HG02970 (cell line): ENCODE results near the gene NFKBIB.
"Not testable (repeated sequence)": the region's sequence is repeated elsewhere in the genome, so short reads cannot be mapped to it uniquely, and the experiment has no call there.

Experiments used
- ATAC-seq: cut with Tn5 transposase; IDR thresholded peaks from one replicate; pipeline ENCODE4 v1.9.1; 2021; ENCODE audit warnings: mild to moderate bottlenecking, moderate library complexity, moderate number of reproducible peaks; ENCODE audit not compliant: unreplicated experiment, low FRiP score

Gene NFKBIB

GRCh38 chr19:38899447-38900201 is at the start of gene NFKBIB, which contains the start of gene SIRT2:
Gene NFKBIB (plus strand): TSS chr19:38899969. CDS start chr19:38900033, 64 bp downstream.
Gene SIRT2 (minus strand): TSS chr19:38899618. CDS start chr19:38899521, 97 bp downstream.
- ATAC-seq = peak; percentile 95

GRCh38 chr19:38850436-38850975 is 49.3 kb upstream of the NFKBIB start:
- ATAC-seq = peak; percentile 61

GRCh38 chr19:38850976-38851621 is 48.7 kb upstream of the NFKBIB start:
- no peak for ATAC-seq

GRCh38 chr19:38851622-38852230 is 48.0 kb upstream of the NFKBIB start:
- ATAC-seq = no peak

GRCh38 chr19:38852231-38853044 is 47.3 kb upstream of the NFKBIB start:
- ATAC-seq = no peak

- no peak for ATAC-seq
These were observed 46.6 kb upstream of the NFKBIB start for GRCh38 chr19:38853214-38853613.

- ATAC-seq = not testable (repeated sequence)
These were observed 44.8 kb upstream of the NFKBIB start for GRCh38 chr19:38854961-38855360.

GRCh38 chr19:38855751-38856150 is 44.0 kb upstream of the NFKBIB start:
- not testable (repeated sequence) for ATAC-seq

GRCh38 chr19:38856813-38857212 is 43.0 kb upstream of the NFKBIB start:
- no peak for ATAC-seq

GRCh38 chr19:38859631-38860204 is 40.1 kb upstream of the NFKBIB start:
- not testable (repeated sequence) for ATAC-seq

- no peak for ATAC-seq
These were observed 38.4 kb upstream of the NFKBIB start for GRCh38 chr19:38861368-38861767.

GRCh38 chr19:38862321-38863059 is 37.3 kb upstream of the NFKBIB start:
- no peak for ATAC-seq

GRCh38 chr19:38867171-38867780 is 32.5 kb upstream of the NFKBIB start:
- ATAC-seq = no peak

- no peak for ATAC-seq
These were observed 31.2 kb upstream of the NFKBIB start for GRCh38 chr19:38868551-38868950.

GRCh38 chr19:38869160-38869835 is 30.5 kb upstream of the NFKBIB start:
- ATAC-seq = no peak

- peak; percentile 79 for ATAC-seq
These were observed 29.7 kb upstream of the NFKBIB start for GRCh38 chr19:38869836-38870607.

- ATAC-seq = no peak
These were observed 29.2 kb upstream of the NFKBIB start for GRCh38 chr19:38870612-38871011.
